ENCODE measurements around the gene PPP1R14C.

GRCh38 chr6:150098155-150098554 lies 44.7 kb upstream of the PPP1R14C start:
- TF ChIP-seq CTCF (IDR thresholded peaks at IDR 0.05; ENCODE audit: poor library complexity): no peak
- TF ChIP-seq EZH2 (IDR thresholded peaks at IDR 0.05; ENCODE audit: borderline replicate concordance): no peak
- no peak for TF ChIP-seq EZH2phosphoT487 (IDR thresholded peaks at IDR 0.05; ENCODE audit: low read depth, severe bottlenecking, unreplicated experiment)
